Spleen (tissue), 7 donors: ENCODE results near the gene CMIP.

Experiments used
- CTCF ChIP-seq, 11 experiments: fragments of 200-600 bp in 7 of 11; fragments of 450-650 bp in 4 of 11; sonication (generic) in 4 of 11; IDR thresholded peaks in 8 of 11; conservative IDR thresholded peaks in 3 of 11; 1 replicate in 7 of 11; 2 replicates in 4 of 11; pipeline versions ENCODE4 v1.4.0 to v1.8.0; 2016 to 2021; ENCODE audit warnings: antibody characterized with exemption in 11 of 11, inconsistent platforms in 4 of 11, mild to moderate bottlenecking in 1 of 11
- POLR2A ChIP-seq, 3 donors: fragments of 450-650 bp; IDR thresholded peaks; one replicate each; pipeline ENCODE4 v1.5.1; 2017; ENCODE audit warnings: antibody characterized with exemption in 3 of 3, mild to moderate bottlenecking in 1 of 3
- POLR2AphosphoS5 ChIP-seq, 3 donors: sonication (generic); formaldehyde crosslinking; IDR thresholded peaks; one replicate each; pipeline ENCODE4 v1.5.1; 2017; ENCODE audit warnings: antibody characterized with exemption in 3 of 3
- donor health status: DM: no; HTN: no; CAD: no; lungs with moderate emphysema.
- donor health status: DM: no; HTN: no; CAD: no.
- donor health status: DM: no; HTN: no; CAD: no.

DNA sequence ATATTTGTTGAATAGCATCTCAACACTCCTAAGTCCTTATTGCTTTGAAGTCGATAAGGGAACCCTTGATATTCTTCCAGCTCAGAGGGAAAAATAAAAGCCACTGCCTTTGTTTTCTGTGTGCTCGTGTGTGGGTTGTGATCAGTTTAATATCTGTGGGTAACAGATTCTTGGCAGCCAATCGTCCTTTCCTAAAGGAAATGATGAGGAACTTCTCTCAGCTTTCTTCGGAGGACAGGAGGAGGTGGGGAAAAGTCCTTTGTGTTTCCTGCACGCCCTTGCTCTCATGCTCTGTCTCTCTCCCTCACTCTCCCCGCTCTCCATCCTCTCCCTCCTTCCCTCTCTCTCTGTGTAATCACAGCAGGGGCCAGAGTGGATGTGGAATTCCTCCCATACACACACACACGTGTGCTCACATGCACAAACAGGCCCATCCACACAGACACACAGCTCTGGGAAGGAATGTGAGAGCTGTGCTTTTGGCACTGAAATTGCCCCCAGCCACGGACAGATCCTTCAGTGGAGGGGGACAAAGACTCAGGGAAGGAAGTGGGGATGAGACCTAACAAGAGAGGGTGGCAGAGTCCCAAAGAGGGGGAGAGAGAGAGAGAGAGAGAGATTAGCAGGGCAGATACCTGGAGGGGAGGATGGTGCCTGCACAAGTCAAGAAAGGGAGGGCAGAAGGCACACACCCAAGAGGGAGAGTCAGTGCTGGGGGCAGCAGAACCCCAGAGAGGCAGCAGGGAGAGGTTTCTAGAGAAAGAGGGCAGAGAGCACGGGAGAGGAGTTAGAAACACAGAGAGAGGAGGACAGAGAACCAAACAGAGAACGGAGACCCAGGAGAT, 250.9 kb downstream of the CMIP start:
- TF ChIP-seq POLR2AphosphoS5 (IDR thresholded peaks at IDR 0.05): no peak
- no peak for TF ChIP-seq CTCF (IDR thresholded peaks at IDR 0.05 in 8 of 11, conservative IDR thresholded peaks at IDR 0.05 in 3 of 11)
- no peak for TF ChIP-seq POLR2A (IDR thresholded peaks at IDR 0.05)
